ENCODE measurements around the gene TRPV5.

The TRPV5 gene

DNA sequence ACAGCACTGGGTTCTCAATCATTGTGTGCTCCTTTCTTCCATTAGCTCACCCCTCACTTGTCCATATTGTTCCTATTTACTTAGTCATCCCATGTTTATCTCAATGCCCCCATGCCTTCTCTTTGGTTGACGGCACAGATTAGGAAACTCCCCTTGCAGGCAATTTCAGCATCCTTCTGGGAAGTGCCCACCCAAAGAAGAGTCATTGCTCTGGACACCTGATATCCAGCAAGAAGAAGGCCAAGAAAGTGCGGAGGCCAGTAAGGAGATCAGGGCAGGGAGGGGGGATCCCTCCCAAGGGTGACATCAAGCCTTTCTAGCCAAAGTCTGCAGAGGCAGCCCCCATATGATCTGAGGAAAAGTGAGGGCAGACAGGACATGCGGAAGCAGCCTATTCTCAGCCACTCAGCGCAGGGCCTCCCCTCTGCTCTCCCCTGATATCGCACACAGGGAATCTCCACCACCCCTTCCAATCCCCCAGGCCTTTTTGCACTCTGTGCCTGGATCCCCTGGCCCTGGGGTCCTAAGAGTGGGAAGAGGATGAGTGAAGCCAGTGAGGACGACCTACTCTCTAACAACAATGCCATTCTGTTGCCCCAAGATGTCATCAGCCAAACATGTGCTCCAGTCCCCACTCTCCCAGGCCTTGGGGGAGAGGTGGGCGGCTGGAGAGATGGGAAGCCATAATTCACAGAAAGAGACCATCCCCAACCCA lies 49.8 kb downstream of the TRPV5 start:
- no peak for DNase-seq

DNA sequence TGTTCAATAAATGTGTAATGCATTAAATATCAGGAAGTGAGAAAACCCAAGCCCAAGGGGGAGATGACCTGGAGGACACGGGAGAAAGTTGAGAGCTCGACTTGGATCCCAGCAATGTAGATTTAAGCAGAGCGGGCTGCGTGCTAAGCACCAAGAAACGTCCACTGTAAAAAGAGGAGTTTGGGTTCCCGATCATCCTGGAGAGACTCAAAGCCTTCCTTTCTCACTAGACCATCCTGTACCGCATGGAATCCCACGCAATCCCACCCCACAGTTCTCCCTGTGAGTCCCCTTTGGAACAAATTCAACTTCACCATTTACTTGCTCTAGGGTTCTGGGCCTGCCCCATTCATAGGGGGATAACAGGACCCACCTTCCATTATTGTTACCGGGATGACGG lies 50.4 kb downstream of the TRPV5 start:
- no peak for DNase-seq

GRCh38 chr7:142882338-142882678 lies 51.2 kb downstream of the TRPV5 start:
- DNase-seq, result no peak

- DNase-seq, result no peak
Observed at GRCh38 chr7:142881586-142882337, 51.8 kb downstream of the TRPV5 start.

- no peak for DNase-seq
Observed at GRCh38 chr7:142880876-142881505, 52.6 kb downstream of the TRPV5 start.

- DNase-seq, result no peak
Observed at GRCh38 chr7:142879060-142879459, 54.5 kb downstream of the TRPV5 start.

DNA sequence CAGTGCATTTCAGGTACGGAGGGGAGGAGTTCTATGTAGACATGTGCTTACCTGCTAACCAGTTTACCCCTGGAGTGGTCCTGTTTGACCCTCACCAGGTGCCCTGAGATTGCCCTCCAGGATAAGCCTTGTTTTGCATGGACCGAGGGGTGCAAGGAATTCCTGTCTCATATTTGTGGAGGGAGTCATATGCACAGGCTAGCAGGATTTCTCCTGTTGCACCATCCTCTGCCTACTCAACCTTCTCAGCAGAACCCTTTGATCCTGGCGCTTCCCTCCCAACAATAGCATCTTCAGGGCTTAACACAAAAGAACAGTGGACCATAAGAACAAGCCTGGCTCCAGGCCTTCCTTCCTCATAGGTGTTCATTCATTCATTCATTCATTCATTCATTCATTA lies 55.2 kb downstream of the TRPV5 start:
- no peak for DNase-seq

DNA sequence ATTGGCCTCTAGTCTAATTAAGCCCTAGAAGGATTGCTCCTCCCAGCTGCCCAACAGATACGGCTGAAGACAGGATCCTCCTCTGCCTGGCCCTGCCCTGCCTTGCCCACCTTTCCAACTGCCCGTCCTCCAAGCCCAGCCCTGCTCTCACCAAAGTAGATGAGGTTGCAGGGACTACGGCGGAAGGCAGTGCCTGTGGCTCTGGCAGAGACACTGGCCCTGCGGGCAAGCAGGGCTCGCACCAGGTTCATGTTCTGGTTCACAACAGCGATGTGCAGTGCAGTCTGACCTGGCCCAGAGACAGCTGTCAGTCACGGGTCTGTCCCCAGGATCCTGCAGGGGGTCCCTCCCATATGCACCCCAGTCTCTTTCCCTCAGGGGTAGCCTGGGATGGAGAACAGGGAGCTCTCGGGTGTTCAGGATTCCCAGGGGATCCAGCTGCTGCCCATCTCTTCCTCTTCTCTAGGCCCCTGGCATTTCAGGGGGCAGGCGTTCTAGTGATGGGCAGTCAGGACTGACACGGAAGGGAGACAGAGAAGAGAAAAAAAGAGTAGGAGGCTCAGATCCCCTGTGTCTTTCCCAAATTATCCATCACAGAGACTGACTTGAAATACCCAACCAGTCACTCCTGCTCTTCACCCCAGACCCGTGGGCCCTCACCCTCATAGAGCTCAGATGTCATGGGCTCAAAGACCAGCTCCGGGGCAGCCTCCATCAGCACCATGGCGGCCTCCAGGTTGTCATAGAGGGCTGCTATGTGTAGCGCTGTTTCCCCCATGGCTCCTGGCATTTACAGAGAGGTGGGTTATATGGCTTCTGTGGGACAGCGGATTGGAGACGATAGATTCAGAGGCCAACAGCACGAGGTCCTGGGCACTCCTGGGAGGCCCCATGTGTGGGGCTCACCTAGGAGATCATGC lies 56.3 kb downstream of the TRPV5 start:
- no peak for DNase-seq

DNA sequence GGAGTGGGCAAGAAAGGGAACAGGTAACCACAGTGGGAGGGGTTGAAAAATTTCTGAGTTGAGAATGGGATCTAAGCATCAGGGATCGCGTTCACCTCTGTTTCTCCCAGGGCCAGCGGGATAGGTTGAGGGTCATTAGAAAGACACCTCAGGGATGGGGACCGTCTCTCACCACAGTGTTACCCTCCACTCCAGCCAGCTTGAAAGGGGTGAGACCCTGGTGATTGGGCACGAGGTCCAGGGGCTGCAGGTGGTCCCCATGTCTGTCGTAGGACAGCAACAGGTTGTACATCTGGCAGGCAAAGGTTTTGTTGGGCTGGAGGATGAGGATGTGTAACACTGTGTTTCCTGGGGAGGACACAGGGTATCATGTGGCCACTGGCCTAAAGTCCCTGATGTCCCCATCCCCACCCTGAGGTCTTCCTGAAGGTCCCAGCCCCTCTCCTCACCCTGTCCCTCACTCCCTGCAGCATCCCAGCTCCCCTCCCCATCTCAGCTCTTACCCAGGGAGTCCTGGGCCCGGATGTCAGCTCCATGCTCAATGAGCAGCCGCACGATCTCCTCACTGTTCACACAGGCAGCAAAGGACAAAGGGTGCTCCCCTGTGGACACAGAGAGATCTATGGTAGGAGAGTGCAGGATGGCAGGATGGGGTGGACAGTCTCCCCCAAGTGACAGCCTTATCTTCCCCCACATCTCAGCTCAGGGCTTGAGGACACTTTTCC lies 57.1 kb downstream of the TRPV5 start:
- DNase-seq, result no peak

- DNase-seq, result no peak
Observed at GRCh38 chr7:142875456-142875855, 58.1 kb downstream of the TRPV5 start.

DNA sequence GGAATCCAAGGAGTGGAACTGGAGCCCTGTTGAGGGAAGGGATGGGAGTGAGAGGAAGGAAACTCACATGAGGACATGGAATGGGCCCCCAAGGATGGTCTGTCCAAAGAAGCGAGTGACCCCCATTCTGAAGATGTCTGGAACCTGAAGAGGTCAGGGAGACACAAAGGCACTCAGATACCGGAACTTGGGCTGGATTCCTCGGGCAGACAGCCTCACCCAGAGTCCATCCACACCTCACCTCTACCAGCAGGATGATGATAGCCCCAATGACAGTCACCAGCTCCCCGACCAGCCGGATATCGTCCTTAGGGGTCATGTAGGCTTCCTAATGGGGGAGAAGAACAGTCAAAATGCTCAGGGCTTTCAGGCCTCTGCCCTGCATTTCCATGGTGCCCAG lies 58.7 kb downstream of the TRPV5 start:
- DNase-seq, result no peak

GRCh38 chr7:142874409-142874808 lies 59.1 kb downstream of the TRPV5 start:
- DNase-seq, result no peak

DNA sequence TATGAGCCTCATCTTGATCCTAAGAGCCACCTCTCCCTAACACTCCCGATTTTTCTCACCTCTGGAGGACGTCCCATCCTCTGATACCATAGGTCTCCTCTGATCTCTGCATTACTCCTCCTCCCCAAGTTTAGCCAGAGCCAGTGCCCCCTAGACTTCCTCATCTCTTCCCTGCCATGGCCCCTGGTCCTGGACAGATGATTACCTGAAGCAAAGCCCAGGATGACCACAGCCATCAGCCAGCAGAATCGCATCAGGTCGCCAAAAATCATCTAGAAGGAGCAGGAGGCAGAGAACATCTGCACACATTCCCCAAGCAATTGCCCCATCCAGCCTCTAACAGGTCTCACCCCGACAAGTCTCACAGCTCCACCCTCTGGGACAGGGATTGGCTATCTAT lies 59.7 kb downstream of the TRPV5 start:
- no peak for DNase-seq

- no peak for DNase-seq
Observed at GRCh38 chr7:142873281-142873784, 60.2 kb downstream of the TRPV5 start.

DNA sequence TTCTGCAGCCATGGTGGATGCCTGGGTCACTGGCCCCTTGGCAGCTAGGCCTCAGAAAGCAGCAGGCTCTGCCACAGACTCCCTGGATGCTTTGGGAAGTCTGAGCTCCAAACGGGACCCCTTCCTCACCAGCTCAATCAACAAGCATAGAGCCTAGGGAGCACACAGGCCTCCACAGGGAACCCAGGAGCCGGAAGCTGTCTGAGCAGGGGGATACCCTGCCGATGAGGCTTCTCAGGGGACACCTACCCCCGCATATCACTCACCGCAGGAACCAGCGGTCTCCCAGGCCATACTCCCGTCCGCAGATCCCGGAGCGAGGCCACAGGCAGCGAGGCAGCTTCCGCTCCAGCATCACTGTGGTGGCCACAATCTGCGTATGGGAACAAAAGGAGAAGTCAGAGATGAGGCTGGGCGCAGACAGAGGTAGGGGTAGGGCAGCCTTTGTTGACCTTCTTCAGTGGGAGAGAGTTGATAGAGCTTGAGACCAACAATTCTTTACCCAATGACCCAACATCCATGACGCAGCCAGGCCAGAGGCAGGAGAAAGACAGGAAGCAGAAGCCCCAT lies 61.4 kb downstream of the TRPV5 start:
- DNase-seq, result no peak

DNA sequence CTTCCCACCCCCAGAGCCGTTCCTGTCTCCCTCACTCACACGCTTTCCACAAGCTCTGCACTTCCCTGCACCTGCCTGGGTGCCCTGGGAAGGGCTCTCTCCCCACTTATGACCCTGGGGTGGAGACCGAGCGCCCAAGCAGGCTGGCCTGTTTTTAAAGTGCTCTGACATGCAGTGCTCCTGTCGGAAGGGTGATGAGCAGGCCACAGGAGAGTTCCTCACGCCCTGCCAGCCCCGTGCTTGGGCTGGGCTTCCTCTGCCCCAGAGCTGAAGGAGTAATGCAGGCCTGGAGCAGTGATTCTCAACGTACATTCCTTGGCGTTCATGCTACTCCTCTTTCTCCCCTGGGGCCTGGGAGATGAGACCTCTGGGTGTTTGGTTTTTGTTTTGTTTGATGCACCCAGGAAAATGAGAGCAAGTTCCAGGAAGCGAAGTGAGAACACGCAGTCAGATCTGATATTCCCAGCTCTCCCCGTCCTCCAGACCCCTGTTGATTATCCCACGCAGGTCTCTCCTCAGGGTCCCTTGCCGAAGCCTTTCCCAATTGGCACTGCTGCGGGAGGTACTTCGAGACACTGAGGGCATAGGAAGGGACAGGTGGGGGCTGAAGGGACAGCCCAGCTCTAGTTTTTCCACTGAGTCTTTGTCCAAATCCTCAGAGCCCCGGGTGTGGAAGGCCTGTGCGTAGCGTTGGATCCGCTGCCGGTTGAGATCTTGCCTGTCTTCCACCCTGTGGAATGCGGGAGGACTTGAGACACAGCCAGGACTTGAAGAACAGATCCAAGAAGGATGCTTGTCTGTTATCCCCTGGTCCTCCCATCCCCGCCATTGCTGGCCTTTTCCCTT lies 62.1 kb downstream of the TRPV5 start:
- DNase-seq, result no peak

- no peak for DNase-seq
Observed at GRCh38 chr7:142870566-142871259, 62.8 kb downstream of the TRPV5 start.

DNA sequence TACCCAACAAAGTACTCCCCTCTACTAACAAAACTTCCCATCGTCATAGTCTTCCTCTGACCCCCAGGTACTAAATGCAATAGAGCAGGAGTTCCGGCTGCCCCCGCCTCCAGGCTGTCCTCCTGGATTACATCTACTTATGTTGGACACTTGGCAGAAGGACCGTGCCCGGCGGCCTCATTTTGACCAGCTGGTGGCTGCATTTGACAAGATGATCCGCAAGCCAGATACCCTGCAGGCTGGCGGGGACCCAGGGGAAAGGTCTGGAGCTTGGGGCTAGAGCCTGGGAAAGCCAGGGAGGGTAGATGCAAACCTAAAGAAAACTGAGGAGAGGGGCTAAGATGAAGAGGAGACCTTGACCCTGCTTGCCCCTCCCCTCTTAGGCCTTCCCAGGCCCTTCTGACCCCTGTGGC lies 63.4 kb downstream of the TRPV5 start:
- no peak for DNase-seq

DNA sequence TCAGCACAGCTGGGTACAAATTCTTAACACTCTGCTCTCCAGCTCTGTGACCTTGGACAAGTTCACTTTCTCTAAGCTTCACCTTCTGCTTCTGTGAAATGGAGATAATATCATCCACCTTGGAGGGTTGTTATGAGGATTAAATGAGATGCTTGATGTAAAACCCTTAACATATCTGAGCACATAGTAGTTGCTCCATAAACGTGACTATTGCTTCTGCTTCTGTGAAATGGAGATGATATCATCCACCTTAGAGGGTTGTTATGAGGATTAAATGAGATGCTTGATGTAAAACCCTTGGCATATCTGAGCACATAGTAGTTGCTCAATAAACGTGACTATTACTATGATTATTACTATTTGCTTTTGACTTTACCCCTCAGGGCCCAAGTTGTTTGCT lies 64.1 kb downstream of the TRPV5 start:
- no peak for DNase-seq

DNA sequence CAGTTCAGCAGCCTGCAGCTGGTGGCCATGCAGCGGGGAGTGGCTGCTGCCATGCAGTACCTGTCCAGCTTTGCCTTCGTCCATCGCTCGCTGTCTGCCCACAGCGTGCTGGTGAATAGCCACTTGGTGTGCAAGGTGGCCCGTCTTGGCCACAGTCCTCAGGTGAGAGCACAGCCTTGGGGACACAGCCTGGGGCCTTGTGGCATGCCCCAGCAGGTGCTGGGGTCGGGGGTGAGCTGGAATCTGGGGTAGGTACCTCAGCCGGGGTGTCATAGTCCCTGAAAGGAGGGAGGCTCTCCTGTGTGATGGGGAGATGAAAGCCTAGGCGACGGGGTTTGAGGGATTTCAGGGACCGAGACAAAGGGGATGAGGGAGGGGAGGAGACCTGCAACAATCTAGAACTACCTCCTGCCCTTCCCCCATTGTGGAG lies 64.5 kb downstream of the TRPV5 start:
- DNase-seq, result no peak

Data from HCEC 1CT (cell line).